CD14-positive monocyte (primary cell): Measurements from ENCODE around the gene MYRFL. TPM values are rescaled to one million over a fixed set of nuclear protein-coding genes. Genes with fewer than 3 reads are reported as not detected.

Experiments used
- DNase-seq, 3 donors: peaks; one replicate each; pipeline ENCODE4 v3.0.0-alpha.2; 2011 to 2022
- H2AFZ ChIP-seq: 2 replicates; pipeline ENCODE4 v1.6.0; 2012; ENCODE audit warnings: mild to moderate bottlenecking, low read depth, low read length, inconsistent platforms; ENCODE audit not compliant: insufficient read depth, poor library complexity, severe bottlenecking
- H3K27ac ChIP-seq, 2 donors: 1 replicate in 1 of 2; 2 replicates in 1 of 2; pipeline ENCODE4 v1.5.1; 2012 to 2013; ENCODE audit warnings: low read length in 2 of 2, control low read depth in 1 of 2, inconsistent platforms in 1 of 2, low read depth in 1 of 2, mild to moderate bottlenecking in 1 of 2
- H3K27me3 ChIP-seq, 2 donors: one replicate each; pipeline versions ENCODE4 v1.6.0 to v1.6.1; 2011 to 2013; ENCODE audit warnings: low read length in 2 of 2; ENCODE audit not compliant: control insufficient read depth in 2 of 2, insufficient read depth in 2 of 2
- H3K36me3 ChIP-seq, 2 donors: replicated peaks in 1 of 2; 1 replicate in 1 of 2; 2 replicates in 1 of 2; pipeline versions ENCODE4 v1.5.1 to v1.6.1; 2012 to 2013; ENCODE audit warnings: low read length in 2 of 2, control low read depth in 1 of 2, inconsistent platforms in 1 of 2, mild to moderate bottlenecking in 1 of 2; ENCODE audit not compliant: insufficient read depth in 2 of 2, control insufficient read depth in 1 of 2
- H3K4me1 ChIP-seq, 2 donors: 1 replicate in 1 of 2; 2 replicates in 1 of 2; pipeline versions ENCODE4 v1.5.1 to v1.6.1; 2012 to 2013; ENCODE audit warnings: low read length in 2 of 2, control low read depth in 1 of 2, inconsistent platforms in 1 of 2, mild to moderate bottlenecking in 1 of 2, moderate library complexity in 1 of 2; ENCODE audit not compliant: insufficient read depth in 2 of 2, control insufficient read depth in 1 of 2
- H3K4me2 ChIP-seq: replicated peaks from 2 replicates; pipeline ENCODE3; 2012; ENCODE audit warnings: low read length, moderate library complexity, mild to moderate bottlenecking; ENCODE audit not compliant: poor library complexity, severe bottlenecking; ENCODE audit errors: extremely low read depth
- H3K4me3 ChIP-seq, 3 experiments: fragments of 200-600 bp in 1 of 3; sonication (generic) in 1 of 3; replicated peaks in 1 of 3; 1 replicate in 2 of 3; 2 replicates in 1 of 3; pipeline ENCODE4 v1.5.1; 2011 to 2013; ENCODE audit warnings: low read length in 3 of 3, mild to moderate bottlenecking in 3 of 3, control low read depth in 2 of 3, low read depth in 2 of 3, inconsistent platforms in 1 of 3, moderate library complexity in 1 of 3
- H3K79me2 ChIP-seq: 2 replicates; pipeline ENCODE4 v1.6.0; 2012; ENCODE audit warnings: mild to moderate bottlenecking, control low read depth, inconsistent platforms, low read length, moderate library complexity; ENCODE audit not compliant: insufficient read depth
- H3K9ac ChIP-seq: 2 replicates; pipeline ENCODE4 v1.6.0; 2017; ENCODE audit warnings: low read length, mild to moderate bottlenecking; ENCODE audit not compliant: insufficient read depth, poor library complexity, severe bottlenecking
- H3K9me3 ChIP-seq, 2 donors: replicated peaks in 1 of 2; 1 replicate in 1 of 2; 2 replicates in 1 of 2; pipeline versions ENCODE4 v1.5.1 to v1.6.1; 2012 to 2013; ENCODE audit warnings: low read length in 2 of 2, control low read depth in 1 of 2; ENCODE audit not compliant: control insufficient read depth in 1 of 2, insufficient read depth in 1 of 2
- H4K20me1 ChIP-seq: 2 replicates; pipeline ENCODE4 v1.6.0; 2012; ENCODE audit warnings: mild to moderate bottlenecking, low read length, control low read depth, moderate library complexity; ENCODE audit not compliant: insufficient read depth
- H3K27ac Mint-ChIP-seq, 7 donors: one replicate each; pipeline ENCODE4 v1.8.0; 2020; ENCODE audit warnings: mild to moderate bottlenecking in 7 of 7, mixed read lengths in 7 of 7, moderate library complexity in 6 of 7, inconsistent platforms in 2 of 7
- H3K27me3 Mint-ChIP-seq, 3 donors: one replicate each; pipeline ENCODE4 v1.8.0; 2021 to 2022; ENCODE audit warnings: low read depth in 3 of 3, mild to moderate bottlenecking in 3 of 3, mixed read lengths in 3 of 3, moderate library complexity in 3 of 3, inconsistent platforms in 1 of 3
- H3K36me3 Mint-ChIP-seq, 2 donors: one replicate each; pipeline ENCODE4 v1.8.0; 2020; ENCODE audit warnings: mixed read lengths in 2 of 2, inconsistent platforms in 1 of 2, mild to moderate bottlenecking in 1 of 2
- H3K4me1 Mint-ChIP-seq: one replicate; pipeline ENCODE4 v1.8.0; 2020; ENCODE audit warnings: mild to moderate bottlenecking, mixed read lengths
- H3K4me3 Mint-ChIP-seq, 2 donors: one replicate each; pipeline ENCODE4 v1.8.0; 2020; ENCODE audit warnings: mild to moderate bottlenecking in 2 of 2, mixed read lengths in 2 of 2, moderate library complexity in 1 of 2
- H3K9me3 Mint-ChIP-seq, 7 donors: one replicate each; pipeline ENCODE4 v1.8.0; 2020 to 2022; ENCODE audit warnings: mixed read lengths in 7 of 7, mild to moderate bottlenecking in 6 of 7, moderate library complexity in 6 of 7, inconsistent platforms in 2 of 7
- CTCF ChIP-seq: fragments of 200-600 bp; IDR thresholded peaks from one replicate; pipeline ENCODE4 v1.8.0; 2022; ENCODE audit warnings: antibody characterized with exemption, mild to moderate bottlenecking
- WGBS: methylation state at CpG from one replicate; pipeline ENCODE4 v1.1.5; 2013; ENCODE audit warnings: missing lambda C conversion rate; ENCODE audit not compliant: insufficient coverage; 5-methylcytosine and 5-hydroxymethylcytosine counted together
- intact Hi-C, 2 donors: fragments of 100-400 bp; cut with micrococcal nuclease; formaldehyde crosslinking; loops; one replicate each; pipeline versions ENCODE4 v1.15.0 to v1.15.1; 2023
- polyA plus RNA-seq, 3 donors: library from polyadenylated mRNA; depleted of rRNA in 1 of 3; unstranded in 2 of 3; stranded (reverse) in 1 of 3; fragments of 300-500 nt in 2 of 3; fragments of >200 nt in 1 of 3; fragmentation: Illumina TruSeq in 2 of 3; gene quantifications; 1 replicate in 2 of 3; 2 replicates in 1 of 3; pipeline ENCODE4 v1.2.3, GENCODE V29; 2012 to 2021

The MYRFL gene
- polyA plus RNA-seq, 3 donors = not detected

GRCh38 chr12:69998922-69999321 is 173.9 kb downstream of the MYRFL start:
- peaks cover 0 to 3% (median 0%) of the 10 kb centered on the region in 7 donors for H3K9me3 Mint-ChIP-seq
- H3K27me3 ChIP-seq = no peaks in the 10 kb centered on the region
- no peak for DNase-seq
- H3K9ac ChIP-seq = no peak overlapping the region
- no peaks in the 10 kb centered on the region for H4K20me1 ChIP-seq
- H2AFZ ChIP-seq = no peak overlapping the region
- H3K79me2 ChIP-seq = no peaks in the 10 kb centered on the region
- no peaks in the 10 kb centered on the region for H3K36me3 ChIP-seq
- no peaks in the 10 kb centered on the region for H3K9me3 ChIP-seq
- no peaks in the 10 kb centered on the region for H3K36me3 Mint-ChIP-seq
- WGBS = no CpG with 5 or more reads among the region's 2 CpGs
- peaks cover 0 to 8% (median 2%) of the 10 kb centered on the region in 3 donors for H3K27me3 Mint-ChIP-seq
- no peak overlapping the region for H3K4me3 ChIP-seq
- no peak overlapping the region for H3K4me3 Mint-ChIP-seq
- intact Hi-C loops = no loop called here
- no peaks in the 10 kb centered on the region for H3K4me1 Mint-ChIP-seq
- no peak overlapping the region for H3K4me2 ChIP-seq
- H3K27ac ChIP-seq = no peak overlapping the region
- H3K27ac Mint-ChIP-seq = no peak overlapping the region
- no peak for TF ChIP-seq CTCF
- no peaks in the 10 kb centered on the region for H3K4me1 ChIP-seq

- Histone ChIP-seq H4K20me1 (no peaks in the 10 kb centered on the region), H3K36me3 (no peaks in the 10 kb centered on the region), H3K79me2 (no peaks in the 10 kb centered on the region), H2AFZ (no peak overlapping the region), H3K4me1 (no peaks in the 10 kb centered on the region), H3K9ac (no peak overlapping the region), H3K4me2 (no peak overlapping the region), H3K4me3 (no peak overlapping the region), H3K27me3 (no peaks in the 10 kb centered on the region), H3K27ac (no peak overlapping the region), H3K9me3 (no peaks in the 10 kb centered on the region)
- DNase-seq = no peak
- Mint-ChIP-seq H3K4me3 (no peak overlapping the region), H3K27me3 (peaks cover 0 to 6% (median 2%) of the 10 kb centered on the region in 3 donors), H3K4me1 (no peaks in the 10 kb centered on the region), H3K9me3 (peaks cover 0 to 3% (median 0%) of the 10 kb centered on the region in 7 donors), H3K36me3 (no peaks in the 10 kb centered on the region), H3K27ac (no peak overlapping the region)
- WGBS = 74% methylated on average over 2 of the region's 3 CpGs
- no peak for TF ChIP-seq CTCF
- intact Hi-C loops = no loop called here
Observed at GRCh38 chr12:69999561-69999960, 174.5 kb downstream of the MYRFL start.
